NCI-H1092 treated with DMSO at 0.1 percent for 48 hours (cell line): ENCODE measurements around the gene GPD2.
A peak's percentile ranks its signal among the peaks of the same experiment; 100 is the strongest.

Experiments
- DNase-seq: peaks from one replicate; lab custom pipeline; 2025; lab: John Stamatoyannopoulos, UW

Gene GPD2

GRCh38 chr2:156435718-156436496, at the start of gene GPD2:
Gene GPD2, plus strand, starts transcription at chr2:156436379. Its CDS starts 39,727 bp downstream, at chr2:156476106.
- DNase-seq = peak; percentile 68

- no peak for DNase-seq
Observed at GRCh38 chr2:156394033-156394741, 42.0 kb upstream of the GPD2 start.

DNA sequence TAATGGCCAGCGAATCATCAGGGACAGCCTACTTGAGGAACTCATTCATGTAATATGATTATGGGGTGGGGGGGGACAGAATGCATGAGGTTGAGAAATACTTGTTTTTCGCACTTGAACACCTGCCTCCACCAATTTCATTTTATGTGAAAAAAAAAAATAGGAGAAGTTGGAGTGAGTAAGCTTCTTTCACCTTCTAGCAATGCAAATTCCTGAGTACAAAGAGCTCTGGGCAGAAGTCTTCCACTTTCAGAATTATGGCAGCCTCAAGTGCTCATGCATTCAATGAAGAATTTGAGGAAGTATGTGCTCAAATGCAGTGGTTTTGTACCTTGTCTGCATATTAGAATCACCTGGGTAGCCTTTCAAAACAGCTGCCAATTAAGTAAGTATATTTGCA, 40.1 kb upstream of the GPD2 start:
- no peak for DNase-seq

DNA sequence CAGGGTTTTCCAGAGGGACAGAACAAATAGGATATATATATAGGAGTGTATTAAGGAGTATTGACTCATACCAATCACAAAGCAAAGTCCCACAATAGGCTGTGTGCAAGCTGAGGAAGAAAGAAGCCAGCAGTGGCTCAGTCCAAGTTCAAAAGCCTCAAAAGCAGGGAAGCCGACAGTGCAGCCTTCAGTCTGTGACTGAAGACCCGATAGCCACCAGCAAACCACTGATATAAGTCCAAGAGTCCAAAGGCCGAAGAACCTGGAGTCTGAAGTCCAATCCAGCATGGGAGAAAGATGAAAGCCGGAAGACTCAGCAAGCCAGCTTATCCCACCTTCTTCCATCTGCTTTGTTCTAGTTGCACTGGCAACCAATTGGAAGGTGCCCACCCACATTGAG, 39.0 kb upstream of the GPD2 start:
- no peak for DNase-seq

- no peak for DNase-seq
Observed at GRCh38 chr2:156398176-156398575, 38.0 kb upstream of the GPD2 start.

DNA sequence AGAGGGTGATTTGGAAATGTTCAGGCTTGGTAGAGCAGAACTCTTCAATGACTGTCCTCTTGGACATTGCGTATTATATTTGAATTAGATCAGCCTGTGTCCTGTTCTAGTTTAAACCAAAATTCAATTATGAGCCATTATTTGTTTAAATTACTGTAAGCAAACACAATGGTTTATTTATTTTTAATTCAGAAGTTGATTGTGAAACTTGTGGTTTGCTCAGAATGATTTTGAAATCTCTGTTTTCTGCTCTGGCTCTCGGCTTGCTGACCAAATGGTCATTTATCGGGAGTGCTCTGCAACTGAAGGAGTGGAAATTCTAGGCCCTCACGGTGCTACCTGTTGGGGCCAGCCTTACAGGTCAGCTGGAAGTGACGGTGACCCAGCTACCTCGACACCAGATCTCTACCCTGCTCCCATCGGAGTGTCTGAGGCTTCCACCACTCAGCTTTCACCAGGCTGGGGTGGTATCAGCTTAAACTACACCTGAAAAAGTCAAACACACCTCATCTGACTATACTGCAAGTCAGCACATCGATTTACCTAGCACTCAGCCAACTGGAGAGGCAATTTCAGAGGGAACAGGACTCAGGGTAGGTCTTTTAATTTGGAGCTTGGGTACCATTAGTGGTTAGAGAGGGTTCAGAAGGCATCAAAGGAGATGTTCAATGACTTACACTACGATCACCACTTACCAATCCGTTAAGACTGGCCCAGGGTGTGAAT, 36.8 kb upstream of the GPD2 start:
- no peak for DNase-seq

DNA sequence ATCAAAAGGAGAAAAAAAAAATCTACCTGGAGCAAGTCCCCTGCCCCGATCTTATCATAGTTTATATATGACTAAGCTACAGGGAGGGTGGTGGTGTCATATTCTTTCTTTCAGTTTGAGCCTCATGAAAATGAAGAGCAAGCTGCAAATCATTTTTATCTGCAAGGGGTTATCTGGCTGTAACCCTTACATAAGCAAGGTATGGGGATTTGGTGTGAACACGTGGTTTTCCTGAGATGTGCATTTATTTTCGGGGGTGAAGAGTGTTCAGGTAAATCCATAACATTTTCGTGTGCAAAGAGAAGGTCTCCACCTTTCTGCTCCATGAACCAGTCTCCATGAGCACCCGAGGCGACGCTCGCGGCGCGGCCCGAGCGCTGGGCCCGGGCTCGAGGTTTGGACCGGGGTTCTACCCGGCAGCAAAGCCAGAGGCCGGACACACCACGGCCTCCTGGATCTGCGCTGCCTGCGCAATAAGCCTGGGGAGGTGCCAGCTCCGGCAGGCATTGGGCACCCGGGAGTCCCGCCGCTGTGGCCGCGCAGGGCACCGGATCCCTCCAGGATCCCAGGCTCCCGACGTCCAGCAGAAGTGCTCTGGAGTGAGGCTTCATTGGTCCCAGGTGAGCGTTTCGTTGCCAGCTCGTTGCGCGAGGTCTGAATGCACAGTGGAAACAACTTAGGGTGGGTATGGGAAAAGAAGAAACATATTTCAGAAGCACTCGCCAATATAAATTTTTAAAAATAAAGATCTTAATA, 36.1 kb upstream of the GPD2 start:
- peak; percentile 77 for DNase-seq

DNA sequence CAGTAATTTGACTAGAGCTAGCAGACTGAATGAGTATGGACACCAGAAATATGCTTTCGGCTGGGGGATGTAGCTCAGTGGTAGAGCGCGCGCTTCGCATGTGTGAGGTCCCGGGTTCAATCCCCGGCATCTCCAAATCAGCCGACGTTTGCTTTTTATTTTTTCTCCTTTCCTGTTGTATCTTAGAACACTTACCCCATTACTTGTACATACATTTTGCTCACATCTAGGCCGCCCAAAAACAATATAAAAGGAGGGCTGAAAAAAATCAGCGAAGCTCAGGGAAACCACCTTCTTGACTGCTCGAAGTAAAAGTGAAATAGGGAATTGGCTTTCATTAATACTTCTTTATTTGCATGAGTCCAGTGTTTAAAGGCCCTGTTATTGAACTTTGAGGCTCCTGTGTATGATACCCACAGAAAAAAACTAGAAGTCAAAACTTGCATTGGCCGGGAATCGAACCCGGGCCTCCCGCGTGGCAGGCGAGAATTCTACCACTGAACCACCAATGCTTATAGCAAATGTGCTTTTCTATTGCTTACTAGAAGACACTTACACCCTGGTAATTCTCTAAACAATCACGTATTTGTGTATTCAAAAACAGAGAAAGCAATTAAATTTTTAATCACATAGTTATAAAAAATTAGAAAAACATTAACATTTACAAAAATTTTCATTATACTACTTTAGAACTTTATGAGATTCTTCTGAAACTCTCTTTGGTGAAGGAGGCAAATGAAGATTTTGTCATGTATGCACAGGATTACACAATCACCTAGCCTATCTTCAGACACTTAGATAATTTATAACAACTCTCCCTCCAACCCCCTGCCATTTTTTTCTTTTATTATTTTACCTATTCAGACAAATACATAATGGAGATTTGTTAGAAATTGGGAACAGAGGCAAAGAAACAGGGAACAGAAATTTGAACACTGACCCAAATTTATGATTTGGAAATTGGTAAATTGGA, 35.2 kb upstream of the GPD2 start:
- peak; percentile 77 for DNase-seq

- DNase-seq = no peak
Observed at GRCh38 chr2:156401861-156402260, 34.3 kb upstream of the GPD2 start.

DNA sequence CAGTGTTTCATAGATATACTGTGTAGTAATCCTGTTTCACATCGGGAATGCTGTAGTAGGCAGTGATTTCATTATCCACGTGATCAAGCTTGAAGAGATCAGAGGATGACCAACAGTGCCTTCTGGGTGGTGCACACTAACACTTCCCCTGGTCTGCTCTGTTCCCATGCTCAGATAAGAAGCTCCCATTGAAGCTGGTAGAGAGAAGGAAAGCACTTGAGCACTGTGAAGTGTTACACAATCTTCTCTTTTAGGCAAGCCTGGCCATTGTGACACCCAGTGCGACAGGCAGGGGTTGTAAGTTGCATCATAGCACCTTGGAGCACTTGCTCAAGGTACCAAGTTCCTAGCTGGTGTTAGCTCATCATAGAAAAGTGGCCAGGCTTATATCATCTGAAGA, 30.6 kb upstream of the GPD2 start:
- DNase-seq = no peak

- DNase-seq = no peak
Observed at GRCh38 chr2:156411835-156412234, 24.3 kb upstream of the GPD2 start.

GRCh38 chr2:156421851-156422250, 14.3 kb upstream of the GPD2 start:
- no peak for DNase-seq

- peak; percentile 19 for DNase-seq
Observed at GRCh38 chr2:156423674-156424282, 12.4 kb upstream of the GPD2 start.

- DNase-seq = no peak
Observed at GRCh38 chr2:156427074-156427473, 9.1 kb upstream of the GPD2 start.

GRCh38 chr2:156429211-156429610, 7.0 kb upstream of the GPD2 start:
- no peak for DNase-seq

DNA sequence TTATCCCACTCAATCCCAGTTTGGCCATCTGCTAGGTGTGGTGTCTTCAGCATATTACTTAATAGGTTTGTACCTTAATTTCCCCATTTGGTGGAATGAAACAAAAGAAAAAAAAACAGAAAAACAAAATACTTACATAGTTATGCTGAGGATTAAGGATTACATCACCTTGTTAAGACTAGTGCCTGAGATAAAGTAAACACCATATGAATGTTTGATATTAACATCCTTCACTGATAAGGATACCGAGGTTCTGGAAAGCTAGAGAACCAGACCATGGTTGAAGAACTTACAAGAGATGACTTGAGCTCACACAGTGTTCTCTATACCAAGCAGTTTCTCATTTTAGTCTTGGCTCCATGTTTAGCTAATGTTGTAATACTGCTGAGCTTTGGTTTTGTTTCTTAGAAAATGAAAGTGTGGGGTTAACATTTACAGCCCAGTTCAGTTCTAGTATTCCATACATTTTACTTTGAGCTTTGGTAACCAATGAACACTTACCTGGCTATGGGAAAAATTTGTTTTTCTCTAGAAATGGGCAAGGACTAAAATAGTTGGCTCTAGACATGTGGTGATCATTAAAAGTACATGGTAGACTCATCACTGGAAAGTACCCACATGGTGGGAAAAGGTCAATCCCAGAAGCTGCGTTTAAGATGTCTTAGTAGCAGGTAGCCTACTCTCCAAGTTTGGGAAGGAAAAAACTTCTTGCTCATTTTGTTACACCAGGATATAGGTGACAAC, 5.8 kb upstream of the GPD2 start:
- no peak for DNase-seq

- no peak for DNase-seq
Observed at GRCh38 chr2:156430980-156431358, 5.2 kb upstream of the GPD2 start.

DNA sequence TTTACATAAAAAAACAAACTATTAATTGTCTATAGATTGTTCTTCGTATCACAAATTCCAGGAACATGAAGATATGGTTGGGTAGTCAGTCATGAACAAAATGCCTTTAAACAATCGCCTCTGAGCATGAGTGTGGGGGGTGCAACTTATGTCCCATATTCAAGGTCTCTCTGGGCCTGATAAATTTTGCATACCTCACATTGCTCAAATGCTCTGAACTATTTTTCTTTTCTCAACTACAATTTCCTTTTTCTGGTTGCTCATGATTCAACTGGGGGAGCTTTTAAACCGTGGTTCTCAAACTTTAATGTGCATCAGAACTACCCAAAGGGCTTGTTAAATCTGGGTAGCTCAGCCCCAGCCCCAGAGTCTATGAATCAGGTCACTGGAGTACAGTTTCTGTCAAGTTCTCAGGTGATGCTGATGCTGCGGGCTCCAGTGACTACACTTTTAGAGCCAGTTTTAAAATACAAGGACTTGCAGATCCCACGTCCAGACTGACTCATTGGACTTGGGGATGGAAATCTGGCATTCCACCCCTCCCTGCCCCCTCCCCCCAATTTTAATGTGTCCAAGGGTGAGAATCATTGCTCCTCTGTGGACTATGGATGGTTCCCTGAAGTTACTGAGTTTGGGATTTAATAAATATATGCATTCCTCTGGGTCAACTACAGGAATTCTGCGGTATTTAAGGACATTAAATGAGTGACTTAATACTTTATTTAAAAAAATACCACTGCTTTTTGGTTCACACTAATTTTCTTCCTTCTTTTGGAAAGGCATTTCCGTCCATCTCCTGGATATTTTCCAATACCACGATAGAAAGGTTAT, 1.5 kb upstream of the GPD2 start:
- no peak for DNase-seq

DNA sequence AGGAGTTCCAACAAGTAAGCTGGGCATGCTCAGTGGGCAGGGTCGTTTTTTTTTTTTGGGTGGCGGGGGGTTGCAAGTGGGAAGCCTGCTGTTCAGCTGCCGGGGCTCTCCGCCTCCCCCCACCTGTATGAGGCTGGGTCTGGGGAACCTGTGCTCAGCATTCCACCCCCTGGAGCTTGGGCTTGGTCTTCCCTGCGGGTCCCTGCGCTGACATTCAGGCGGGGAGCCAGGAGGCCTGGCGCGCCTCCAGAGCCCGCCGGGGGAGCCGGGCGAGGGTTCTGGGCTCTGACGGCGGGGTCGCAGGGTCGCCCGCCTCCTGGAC, 822 bp upstream of the GPD2 start:
- no peak for DNase-seq
